ENCODE measurements around the gene HDAC7. TPM values are rescaled to one million over a fixed set of nuclear protein-coding genes. Genes with fewer than 3 reads are reported as not detected.

The HDAC7 gene
- total RNA-seq, 1 donor from 2014 or later, result 144 TPM

- DNase-seq (ENCODE audit: extremely low read depth, low read depth, low spot score), result no peak
Observed at GRCh38 chr12:47833591-47834012, 13.9 kb upstream of the HDAC7 start.

- no peak for DNase-seq (ENCODE audit: extremely low read depth, low read depth, low spot score)
Observed at GRCh38 chr12:47832263-47832933, 12.7 kb upstream of the HDAC7 start.

GRCh38 chr12:47829584-47829983, 9.9 kb upstream of the HDAC7 start:
- no peak for DNase-seq (ENCODE audit: extremely low read depth, low read depth, low spot score)

- no peak for DNase-seq (ENCODE audit: extremely low read depth, low read depth, low spot score)
Observed at GRCh38 chr12:47828976-47829482, 9.3 kb upstream of the HDAC7 start.

- DNase-seq (ENCODE audit: extremely low read depth, low read depth, low spot score), result no peak
Observed at GRCh38 chr12:47828008-47828975, 8.6 kb upstream of the HDAC7 start.

- DNase-seq (ENCODE audit: extremely low read depth, low read depth, low spot score), result no peak
Observed at GRCh38 chr12:47825173-47825639, 5.5 kb upstream of the HDAC7 start.

GRCh38 chr12:47824635-47825034, 4.9 kb upstream of the HDAC7 start:
- no peak for DNase-seq (ENCODE audit: extremely low read depth, low read depth, low spot score)

GRCh38 chr12:47824198-47824597, 4.5 kb upstream of the HDAC7 start:
- no peak for DNase-seq (ENCODE audit: extremely low read depth, low read depth, low spot score)

- DNase-seq (ENCODE audit: extremely low read depth, low read depth, low spot score), result no peak
Observed at GRCh38 chr12:47823422-47824086, 3.9 kb upstream of the HDAC7 start.

GRCh38 chr12:47822863-47823262, 3.2 kb upstream of the HDAC7 start:
- no peak for DNase-seq (ENCODE audit: extremely low read depth, low read depth, low spot score)

GRCh38 chr12:47822401-47822800, 2.7 kb upstream of the HDAC7 start:
- DNase-seq (ENCODE audit: extremely low read depth, low read depth, low spot score), result no peak

- DNase-seq (ENCODE audit: extremely low read depth, low read depth, low spot score), result no peak
Observed at GRCh38 chr12:47821346-47821706, 1.6 kb upstream of the HDAC7 start.

GRCh38 chr12:47820631-47821345, 1.1 kb upstream of the HDAC7 start:
- DNase-seq (ENCODE audit: extremely low read depth, low read depth, low spot score), result peak; percentile 68

GRCh38 chr12:47819138-47819895, 386 bp downstream of the HDAC7 start:
- DNase-seq (ENCODE audit: extremely low read depth, low read depth, low spot score), result no peak

GRCh38 chr12:47818467-47819137, 1.1 kb downstream of the HDAC7 start:
- no peak for DNase-seq (ENCODE audit: extremely low read depth, low read depth, low spot score)

- no peak for DNase-seq (ENCODE audit: extremely low read depth, low read depth, low spot score)
Observed at GRCh38 chr12:47818007-47818376, 1.7 kb downstream of the HDAC7 start.

GRCh38 chr12:47817272-47818006, 2.3 kb downstream of the HDAC7 start:
- DNase-seq (ENCODE audit: extremely low read depth, low read depth, low spot score), result no peak

- peak; percentile 73 for DNase-seq (ENCODE audit: extremely low read depth, low read depth, low spot score)
Observed at GRCh38 chr12:47816403-47817271, 3.1 kb downstream of the HDAC7 start.

All from glomerular endothelial cell (primary cell).